Gastrocnemius medialis (tissue), 4 donors: ENCODE measurements around the gene NUDT8.

Experiments used
- POLR2A ChIP-seq, 2 donors: fragments of 450-650 bp; IDR thresholded peaks; one replicate each; pipeline ENCODE4 v1.6.1; 2017; ENCODE audit warnings: antibody characterized with exemption in 2 of 2, mild to moderate bottlenecking in 2 of 2, moderate library complexity in 2 of 2
- TF ChIP-seq, protein P1 (sequence below), 5 experiments: fragments of 450-650 bp in 3 of 5; fragments of 200-600 bp in 2 of 5; sonication (generic) in 2 of 5; IDR thresholded peaks in 4 of 5; conservative IDR thresholded peaks in 1 of 5; 1 replicate in 4 of 5; 2 replicates in 1 of 5; pipeline ENCODE4 v1.5.1; 2016 to 2019; ENCODE audit warnings: antibody characterized with exemption in 5 of 5, mild to moderate bottlenecking in 3 of 5, moderate library complexity in 3 of 5

DNA sequence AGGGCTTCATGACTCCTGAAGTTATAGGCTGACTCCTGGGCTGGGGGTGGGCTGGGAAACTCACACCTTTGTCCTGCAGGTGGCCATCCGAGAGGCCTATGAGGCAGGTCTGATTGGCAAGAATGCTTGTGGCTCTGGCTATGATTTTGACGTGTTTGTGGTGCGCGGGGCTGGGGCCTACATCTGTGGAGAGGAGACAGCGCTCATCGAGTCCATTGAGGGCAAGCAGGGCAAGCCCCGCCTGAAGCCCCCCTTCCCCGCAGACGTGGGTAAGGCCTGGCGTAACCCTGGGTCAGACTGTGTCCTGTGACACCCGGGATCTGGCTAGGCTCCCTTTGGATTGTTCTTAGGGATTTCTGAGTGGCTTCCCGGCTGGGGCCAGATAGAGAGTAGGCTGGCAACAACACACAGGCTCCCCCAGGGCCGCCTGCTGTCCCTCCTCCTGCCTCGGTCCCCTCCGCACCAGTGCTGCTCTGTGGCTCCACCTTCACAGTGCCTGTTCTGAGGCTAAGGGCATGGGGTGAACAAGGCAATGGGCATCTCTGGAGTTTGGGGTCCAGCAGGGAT is 19.4 kb downstream of the NUDT8 start:
- TF ChIP-seq, protein P1, sequence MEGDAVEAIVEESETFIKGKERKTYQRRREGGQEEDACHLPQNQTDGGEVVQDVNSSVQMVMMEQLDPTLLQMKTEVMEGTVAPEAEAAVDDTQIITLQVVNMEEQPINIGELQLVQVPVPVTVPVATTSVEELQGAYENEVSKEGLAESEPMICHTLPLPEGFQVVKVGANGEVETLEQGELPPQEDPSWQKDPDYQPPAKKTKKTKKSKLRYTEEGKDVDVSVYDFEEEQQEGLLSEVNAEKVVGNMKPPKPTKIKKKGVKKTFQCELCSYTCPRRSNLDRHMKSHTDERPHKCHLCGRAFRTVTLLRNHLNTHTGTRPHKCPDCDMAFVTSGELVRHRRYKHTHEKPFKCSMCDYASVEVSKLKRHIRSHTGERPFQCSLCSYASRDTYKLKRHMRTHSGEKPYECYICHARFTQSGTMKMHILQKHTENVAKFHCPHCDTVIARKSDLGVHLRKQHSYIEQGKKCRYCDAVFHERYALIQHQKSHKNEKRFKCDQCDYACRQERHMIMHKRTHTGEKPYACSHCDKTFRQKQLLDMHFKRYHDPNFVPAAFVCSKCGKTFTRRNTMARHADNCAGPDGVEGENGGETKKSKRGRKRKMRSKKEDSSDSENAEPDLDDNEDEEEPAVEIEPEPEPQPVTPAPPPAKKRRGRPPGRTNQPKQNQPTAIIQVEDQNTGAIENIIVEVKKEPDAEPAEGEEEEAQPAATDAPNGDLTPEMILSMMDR (IDR thresholded peaks at IDR 0.05 in 4 of 5, conservative IDR thresholded peaks at IDR 0.05 in 1 of 5), result no peak
- TF ChIP-seq POLR2A (IDR thresholded peaks at IDR 0.05), result no peak
